GM21576 (cell line): ENCODE measurements around the gene ITPR1.

Experiments
- ATAC-seq: cut with Tn5 transposase; IDR thresholded peaks from one replicate; pipeline ENCODE4 v1.9.1; 2021; ENCODE audit warnings: mild to moderate bottlenecking, moderate library complexity; ENCODE audit not compliant: unreplicated experiment

Gene ITPR1

DNA sequence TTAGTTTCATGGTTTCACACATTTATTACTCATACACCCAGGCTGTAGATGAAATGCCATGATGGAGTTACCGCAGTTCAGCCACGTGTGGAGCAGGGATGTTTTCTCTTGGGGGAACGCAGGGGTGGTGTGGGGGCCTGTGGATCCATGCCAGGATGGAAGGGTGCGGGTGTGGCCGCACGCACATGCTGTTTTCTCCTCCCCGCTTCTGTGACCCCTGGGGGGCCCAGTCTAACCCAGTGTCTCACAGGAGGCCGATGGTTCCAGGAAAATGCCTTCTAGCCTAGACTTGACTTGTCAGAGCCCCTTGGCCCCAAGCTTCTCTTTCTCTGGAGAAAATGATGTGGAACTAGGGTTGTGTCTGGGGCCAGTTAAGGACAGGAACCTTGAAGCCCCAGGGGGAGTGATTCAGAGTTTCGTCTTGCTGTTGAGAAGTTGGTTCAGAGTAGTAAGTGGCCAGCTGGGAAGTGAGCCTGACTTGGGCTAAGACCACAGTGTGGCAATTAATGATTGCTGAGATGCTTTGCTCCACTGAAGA lies 245.7 kb downstream of the ITPR1 start:
- no peak for ATAC-seq

DNA sequence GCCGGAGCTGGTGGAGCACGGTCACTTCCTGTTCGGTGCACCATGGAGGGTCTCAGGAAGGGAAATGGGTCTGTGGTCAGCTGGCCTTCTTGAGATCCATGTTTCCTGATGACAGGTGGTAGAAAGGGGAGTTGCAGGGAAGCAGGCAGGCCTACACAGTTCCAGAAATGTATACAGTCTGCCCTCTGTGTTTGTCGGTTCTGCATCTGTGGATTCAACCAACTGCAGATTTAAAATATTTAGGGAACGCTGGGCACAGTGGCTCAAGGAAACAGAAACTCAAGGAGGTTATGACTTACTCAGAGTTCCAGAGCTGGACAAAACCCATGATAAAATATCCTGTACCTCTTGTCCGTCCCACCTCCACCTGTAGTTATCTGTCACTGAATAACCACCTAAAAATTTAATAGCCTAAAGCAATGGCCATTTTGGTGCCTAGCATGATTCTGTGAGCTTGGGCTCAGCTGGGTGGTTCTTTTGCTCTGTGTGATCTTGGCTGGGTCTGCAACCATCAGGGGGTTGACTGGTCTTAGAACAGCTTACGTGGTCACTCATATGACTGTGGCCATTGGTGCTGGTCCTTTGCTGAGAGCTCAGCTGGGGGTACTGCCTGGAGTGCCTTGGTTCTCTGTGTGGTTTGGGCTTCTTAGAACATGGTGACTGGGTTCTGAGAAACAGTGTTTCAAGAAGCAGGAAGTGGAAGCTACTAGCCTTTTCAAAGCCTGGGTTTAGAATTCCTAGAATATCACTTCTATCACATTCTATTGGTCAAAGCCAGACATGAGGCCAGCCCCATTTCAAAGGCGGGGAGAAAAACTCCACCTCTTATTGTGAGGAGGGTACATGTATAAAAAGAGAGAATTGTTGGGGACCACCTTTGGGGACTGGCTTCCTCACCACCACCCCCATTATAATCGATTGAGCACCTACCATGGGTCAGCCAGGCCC lies 246.4 kb downstream of the ITPR1 start:
- ATAC-seq, result no peak

DNA sequence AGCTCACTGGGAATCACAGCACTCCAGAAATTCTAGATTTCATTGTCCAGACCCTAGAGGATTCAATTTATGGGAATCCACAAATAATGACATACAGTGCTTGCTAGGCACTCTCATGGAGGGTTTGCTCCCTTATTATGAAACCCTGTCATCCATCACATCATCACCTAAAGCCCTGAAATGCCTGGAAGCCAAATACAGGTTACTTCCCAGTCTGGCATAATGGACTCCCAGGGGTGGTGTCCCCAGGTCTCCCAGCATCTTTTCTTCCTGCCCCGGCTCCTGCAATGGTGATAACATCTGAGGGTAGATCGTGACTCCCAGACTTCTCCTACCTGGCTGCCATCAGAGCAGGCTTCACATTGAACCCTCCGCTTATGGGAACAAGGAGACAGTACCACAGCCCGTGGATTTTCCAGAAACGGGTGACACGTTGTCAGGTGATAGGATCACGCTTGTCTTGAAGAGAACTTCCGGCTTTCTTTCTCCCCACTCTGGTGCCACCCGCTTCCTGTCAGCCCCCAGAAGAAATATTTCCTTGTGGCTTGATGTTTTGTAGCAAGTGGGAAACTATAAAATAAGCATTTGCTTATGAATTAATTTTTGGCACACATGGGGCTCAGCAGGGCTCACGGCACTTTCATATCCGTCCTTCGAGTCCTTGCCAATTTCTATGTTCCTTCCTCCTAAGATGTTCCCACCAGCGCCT lies 247.4 kb downstream of the ITPR1 start:
- ATAC-seq, result no peak

DNA sequence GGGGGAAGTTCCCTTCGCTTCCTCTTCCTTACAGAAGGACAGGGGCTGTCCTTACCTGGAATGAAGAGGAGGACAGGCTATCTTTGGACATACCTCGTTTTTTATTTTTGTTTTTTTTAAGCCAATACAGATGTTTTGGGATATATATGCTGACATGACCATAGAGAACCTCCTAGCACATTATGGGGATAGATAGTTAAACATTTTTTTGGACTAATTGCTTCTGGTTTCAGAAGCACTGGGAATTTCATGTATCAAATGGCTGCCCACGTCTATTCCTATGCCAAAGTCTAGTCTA lies 247.9 kb downstream of the ITPR1 start:
- no peak for ATAC-seq

DNA sequence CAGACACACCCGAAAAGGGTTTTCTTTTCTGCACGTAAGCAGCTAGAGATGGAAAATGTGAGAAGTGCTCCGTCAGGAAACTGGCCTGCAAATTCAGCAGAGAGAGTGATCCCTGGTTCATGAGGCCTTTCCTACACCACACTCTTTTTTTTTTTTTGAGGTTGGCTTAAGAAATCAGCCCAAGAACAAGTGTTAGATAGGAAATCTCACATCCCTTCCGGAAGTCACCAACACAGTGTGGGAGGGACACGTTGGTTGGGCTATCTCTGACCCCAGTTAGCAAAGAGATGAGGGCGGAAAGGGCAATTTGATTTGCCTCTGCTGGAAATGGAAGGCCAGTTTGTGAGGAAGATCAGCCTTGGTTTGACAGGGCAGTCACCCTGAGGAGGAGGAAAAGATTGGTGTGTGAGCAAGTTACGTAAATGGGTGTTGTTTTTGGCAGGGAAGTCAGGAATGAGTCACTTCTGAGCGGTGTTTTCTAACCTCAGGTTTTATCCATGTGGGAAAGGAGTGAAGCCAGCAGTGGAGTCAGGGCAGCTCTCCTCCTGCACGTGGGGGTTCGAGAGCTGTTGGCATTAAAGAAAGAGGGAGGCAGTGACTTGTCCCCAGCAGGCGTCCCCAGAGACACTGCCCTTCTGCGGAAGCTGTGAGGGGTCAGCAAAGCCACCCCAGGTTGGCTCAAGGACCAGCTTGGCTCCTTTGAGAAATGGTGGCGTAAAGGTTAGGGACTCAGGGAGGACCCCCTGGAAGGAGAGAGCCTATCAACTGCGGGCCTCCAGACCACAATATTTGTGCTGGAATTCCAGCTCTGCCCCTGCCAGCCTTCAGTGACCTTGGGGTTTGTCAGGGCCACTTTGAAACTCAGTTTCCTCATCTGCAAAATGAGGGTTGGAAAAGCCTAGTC lies 248.5 kb downstream of the ITPR1 start:
- ATAC-seq, result no peak

DNA sequence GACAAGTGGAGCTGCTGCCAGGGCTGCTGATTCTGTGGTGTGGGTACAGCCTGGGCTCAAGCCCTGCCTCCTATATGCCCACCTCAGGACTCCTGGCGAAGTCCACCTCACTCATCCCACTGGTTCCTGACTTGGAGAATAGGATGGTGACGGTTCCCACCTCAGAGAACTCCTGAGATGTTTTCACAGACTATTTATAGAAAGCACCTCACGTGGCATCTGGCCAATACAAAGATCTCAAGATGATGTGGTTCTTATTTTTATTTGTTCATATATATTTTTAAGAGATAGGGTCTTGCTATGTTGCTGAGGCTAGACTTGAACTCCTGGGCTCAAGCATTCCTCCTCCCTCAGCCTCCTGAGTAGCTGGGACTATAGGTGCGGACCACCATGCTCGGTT lies 249.2 kb downstream of the ITPR1 start:
- no peak for ATAC-seq

DNA sequence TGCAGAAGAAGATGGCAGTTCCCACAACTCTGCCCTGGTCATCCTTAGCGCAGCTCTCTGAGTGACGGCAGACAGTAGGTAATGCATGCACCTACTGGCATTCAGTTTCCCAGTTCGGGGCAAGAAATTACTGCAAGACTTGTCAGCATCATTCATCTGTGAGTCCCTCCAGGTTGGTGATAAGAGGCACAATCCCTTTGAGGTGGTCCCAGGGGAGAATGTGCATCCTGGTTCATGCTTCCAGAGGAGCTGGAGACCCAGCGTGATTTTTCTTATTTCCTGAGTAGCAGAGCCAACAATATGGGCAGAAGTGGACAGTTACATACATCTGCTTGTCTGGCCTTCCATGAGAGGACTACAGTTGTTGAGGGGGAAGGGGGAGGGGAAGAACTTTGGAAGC lies 250.2 kb downstream of the ITPR1 start:
- ATAC-seq, result no peak

DNA sequence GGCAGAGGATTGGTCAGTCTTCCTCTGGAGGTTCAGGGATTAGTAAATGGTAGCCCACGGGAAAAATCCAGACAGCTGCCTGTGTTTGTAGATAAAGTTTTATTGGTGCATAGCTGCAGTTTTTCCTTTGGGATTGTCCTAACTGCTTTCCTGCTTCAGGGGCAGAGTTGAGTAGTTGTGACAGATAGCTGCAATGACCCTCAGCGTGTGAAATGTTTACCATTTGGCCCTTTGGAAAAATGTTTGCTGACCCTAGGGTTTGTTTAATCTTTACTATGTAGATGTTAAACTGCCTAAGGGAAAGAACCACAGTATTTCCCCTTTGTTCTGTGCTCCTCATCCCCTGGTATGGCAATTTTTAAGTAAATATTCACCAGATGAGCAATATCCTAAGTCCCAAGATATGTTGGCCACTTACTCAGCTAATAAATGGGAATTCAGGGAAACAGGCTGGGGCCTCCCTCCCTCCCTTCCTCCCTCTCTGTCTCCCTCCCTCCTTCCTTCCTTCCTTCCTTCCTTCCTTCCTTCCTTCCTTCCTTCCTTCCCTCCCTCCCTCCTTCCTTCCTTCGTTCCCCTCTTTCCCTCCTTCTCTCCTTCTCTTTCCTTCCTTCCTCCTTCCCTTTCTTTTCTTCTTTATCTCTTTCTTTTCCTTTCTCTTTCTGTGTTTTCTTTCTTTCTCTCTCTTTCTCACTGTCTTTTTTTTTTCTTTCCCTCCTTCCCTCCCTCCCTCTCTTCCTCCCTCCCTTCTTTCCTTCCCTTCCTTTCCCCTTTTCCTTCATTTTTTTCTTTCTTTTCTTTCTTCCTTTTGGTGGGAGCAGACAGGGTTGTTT lies 251.5 kb downstream of the ITPR1 start:
- ATAC-seq, result no peak

DNA sequence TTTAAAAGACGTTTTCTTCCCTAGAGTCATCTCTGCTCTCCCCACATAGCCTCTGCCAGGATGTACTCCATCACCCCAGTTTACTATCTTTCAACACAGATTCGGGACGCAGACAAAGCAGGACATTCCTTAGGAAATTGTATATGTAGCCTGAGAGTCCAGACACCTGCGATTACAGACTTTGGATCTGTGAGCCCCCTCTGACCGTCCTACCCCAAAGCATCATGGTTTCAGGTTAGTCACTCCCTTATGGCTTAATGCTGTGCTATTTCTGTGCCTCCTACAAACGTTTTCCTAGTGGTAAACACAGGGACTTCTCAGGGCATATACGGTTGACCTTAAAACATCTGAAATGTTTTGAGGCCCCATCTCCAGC lies 252.1 kb downstream of the ITPR1 start:
- no peak for ATAC-seq

DNA sequence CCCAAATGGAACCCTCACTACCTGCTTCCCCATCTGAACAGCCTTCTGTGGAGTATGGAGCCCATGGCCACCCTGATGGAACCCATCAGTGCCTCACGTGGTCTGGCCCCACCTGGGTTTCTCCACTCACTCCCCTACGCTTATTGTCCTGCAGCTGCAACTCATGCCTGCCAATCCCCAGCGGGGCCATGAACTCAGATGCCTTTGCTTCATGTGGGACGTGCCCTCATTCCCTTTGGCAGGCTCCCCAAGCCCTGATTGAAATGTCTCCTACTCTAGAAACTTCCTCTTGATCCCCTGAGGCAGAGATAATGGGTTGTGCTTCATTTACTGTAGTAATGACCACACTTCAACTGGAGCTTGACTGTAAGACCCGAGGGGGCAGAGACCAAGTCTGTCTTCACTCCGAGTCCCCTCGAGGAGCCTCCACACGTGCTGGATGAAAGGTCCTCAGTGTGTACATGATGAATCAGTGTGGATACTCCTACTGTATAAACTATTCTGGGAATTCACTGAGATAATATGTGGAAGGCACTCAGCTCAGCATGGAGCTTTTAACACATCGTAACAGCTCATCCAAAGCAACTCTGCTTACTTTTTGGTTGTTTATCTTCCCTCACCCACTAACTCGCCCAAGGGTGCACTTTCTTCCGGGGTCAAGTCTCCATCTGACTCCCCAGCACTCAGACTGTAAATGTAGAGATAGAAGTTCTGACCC lies 253.3 kb downstream of the ITPR1 start:
- no peak for ATAC-seq

DNA sequence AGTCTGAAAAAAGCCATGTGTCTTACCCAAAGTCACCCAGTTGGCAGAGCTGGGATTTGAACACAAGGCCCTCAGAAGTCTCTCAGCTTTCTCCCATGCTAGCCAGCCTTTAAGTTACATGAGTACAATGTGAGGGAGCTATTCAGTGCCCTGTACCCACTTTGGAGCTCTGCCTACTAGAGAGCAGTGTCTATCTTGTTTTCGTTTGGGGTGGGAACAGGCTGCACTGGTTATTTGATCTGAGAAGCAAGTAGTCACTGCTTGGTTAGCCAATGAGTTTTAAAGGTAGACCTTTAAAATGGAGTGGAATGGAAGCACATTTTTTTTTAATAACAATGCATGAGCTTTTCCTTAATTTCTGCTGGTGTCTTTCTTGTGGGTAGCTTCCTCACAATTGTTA lies 255.0 kb downstream of the ITPR1 start:
- ATAC-seq, result no peak

DNA sequence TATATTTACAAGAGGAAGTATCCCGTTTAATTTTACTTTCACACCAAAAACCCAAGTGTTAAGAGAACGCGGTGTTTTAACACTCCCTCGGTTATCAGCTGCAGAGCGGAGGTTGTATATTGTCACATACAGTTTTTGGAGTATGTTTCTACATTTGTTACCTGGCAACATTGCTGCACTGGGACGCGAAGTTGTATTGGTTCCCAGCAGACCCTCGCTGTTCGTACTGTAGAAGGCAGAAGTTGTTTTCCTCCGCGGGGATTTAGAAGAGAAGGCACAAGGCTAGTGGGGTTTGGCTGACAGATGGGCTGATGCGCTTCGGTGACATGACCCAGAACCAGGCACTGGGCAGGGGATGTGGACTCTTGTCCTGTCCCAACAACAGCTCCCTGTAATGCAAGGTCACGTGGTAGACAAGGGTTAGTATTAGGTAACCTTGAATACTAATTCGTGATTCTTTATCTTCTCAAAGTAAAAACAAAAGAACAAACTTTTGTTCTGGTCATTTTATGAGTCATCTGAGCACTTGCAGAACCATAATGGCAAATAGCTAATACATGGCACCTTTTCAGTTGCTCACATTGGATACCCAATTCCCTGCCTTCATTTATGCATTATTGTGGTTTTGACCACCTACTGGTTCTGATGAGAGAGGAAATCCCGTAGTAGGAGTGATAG lies 255.7 kb downstream of the ITPR1 start:
- ATAC-seq, result peak; percentile 29

DNA sequence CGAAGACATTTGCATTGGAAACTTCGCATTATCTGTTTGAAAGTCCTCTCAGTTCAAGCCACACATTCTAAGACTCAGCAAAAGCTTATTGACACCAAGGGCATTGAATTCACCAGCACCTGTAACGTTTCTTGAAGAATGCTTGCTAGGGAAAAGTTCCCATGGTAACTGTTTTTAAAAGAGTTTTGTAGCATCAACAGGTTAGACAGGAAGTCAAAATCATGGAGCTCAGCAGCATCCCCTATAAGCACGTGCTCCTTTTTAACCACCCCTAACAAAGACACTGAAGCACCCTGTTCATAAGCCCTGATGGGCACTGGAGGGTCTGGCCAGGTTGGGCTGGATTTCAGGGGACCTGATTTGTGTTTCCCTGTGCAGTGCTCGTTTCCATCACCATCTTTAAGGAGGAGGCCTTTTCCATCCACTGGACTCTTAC lies 256.4 kb downstream of the ITPR1 start:
- ATAC-seq, result peak; percentile 9

DNA sequence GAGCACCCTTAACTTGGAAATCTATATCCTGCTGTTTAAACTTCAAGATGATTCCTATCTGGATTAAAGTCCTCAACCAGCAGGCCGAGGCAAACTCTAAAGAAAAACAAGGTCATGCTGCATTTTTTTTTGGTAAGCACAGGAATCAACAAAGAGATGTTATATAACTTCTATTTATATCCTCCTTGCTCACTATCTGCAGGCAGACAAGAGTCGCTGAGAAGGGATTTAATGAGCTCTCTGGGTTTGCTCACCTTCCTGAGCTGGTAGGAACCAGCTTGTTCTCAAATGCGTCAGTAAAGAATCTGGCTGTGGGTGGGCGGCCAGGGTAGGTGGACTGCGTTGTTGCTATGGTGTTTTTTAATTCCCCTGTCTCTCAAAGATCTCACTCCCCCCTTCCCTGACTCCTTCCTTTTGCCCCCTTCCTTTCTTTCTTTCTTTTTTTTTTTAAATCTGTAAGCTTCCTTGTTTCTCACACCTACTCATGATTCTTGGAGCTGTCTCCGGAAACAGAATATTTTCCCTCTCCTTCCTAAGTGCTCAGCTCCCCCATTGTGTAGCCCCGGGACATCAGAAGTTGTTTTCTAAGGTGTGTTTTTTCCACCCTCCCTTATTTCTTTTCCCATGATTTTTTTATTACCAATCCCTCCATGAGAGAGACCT lies 257.3 kb downstream of the ITPR1 start:
- no peak for ATAC-seq

DNA sequence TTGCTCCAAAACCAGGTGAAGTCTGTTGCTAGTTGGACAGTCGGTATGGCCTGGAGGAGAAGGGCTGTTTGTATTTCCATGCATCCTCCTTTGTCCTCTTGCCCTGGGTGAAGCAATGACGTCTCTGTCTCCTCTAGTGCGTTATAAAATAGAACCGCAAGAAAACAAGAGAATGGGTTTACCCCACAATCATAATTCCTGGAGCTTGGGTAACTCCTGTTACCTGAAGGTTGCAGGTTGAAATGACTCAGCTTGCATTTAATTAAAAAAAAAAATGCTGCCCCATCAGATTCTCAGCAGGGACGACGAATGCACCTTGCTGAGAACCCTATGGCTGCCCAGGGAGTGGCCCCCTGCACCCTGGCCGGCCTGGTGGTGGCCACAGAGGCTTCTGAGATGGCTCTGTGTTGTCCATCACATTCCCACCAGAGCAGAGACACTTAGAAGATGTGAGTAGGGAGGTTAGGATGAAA lies 257.9 kb downstream of the ITPR1 start:
- ATAC-seq, result no peak

DNA sequence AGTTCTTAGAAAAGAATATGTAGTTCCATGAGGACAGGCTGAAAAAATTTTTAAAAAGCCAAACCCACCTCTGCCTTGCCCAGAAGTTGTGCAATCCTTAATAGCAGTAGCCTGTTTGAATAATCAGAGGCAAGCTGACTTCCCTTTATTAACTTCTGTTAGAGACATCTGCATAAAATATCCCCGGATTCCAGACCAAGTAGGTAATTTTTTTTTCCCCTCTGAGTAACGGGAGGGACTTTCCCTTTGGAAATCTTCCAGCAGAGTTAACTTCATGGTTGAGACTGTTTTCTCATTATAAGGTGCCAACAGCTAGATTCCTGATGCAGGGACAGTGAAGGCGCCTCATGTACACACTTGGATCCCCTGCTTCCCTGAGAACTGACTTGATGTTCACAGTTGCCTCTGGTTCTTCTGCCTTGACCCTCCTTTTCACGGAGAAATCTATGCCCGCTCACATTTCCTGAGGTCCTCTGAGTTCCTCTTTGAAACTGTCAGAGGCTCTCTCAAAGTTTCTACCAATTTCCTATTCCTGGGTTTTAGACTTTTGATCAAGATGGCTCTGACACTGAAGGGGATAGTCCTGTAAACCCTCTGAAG lies 258.5 kb downstream of the ITPR1 start:
- no peak for ATAC-seq

DNA sequence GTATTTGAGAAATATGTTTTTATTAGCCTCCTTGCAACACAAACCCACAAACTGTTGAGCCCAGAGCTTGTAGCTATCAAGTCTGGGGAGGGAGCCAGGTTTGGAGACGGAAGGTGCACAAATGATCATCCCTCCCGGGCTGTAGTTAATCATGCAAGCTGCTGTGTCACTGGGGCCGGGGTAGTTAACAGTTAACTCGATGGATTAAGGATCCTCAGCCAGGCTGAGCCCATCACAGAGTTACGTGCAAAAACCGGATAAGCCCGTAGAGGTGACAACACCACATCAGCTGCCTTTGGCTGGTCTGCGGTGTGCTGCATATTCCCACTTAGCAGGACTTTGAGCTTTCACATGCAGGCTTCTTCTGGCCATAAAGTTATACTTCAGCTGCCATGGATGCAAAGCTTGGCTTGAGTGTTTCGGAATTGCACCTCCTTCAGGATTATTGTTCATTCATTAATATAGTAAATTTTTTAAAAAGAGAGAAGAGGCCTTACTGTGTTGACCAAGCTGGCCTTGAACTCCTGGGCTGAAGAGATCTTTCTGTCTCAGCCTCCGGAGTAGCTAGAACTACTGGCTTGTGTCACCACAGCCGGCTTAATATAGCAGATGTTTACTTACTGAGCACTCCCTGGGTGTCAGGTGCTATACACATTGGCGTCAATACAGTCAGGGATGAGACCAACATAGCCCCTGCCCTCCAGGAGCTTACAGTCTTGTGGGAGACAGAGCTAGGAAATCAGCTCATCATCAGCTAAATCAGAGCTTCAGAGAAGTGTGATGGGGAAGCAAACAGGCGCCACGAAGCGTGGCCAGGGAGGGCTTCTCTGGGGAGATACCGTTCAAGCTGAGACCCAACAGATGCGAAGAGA lies 259.3 kb downstream of the ITPR1 start:
- ATAC-seq, result no peak
